Adrenal gland (tissue), 12 donors: ENCODE data around the gene SH2D2A. TPM values are rescaled to one million over a fixed set of nuclear protein-coding genes. Genes with fewer than 3 reads are reported as not detected.
"Not testable (repeated sequence)": the region's sequence is repeated elsewhere in the genome, so short reads cannot be mapped to it uniquely, and the experiment has no call there.

Experiments
- DNase-seq, 7 donors: peaks; one replicate each; pipeline ENCODE4 v3.0.0-alpha.2; 2019 to 2020
- H3K27ac ChIP-seq, 5 donors: fragments of 200-600 bp; sonication (generic) in 4 of 5; 1 replicate in 3 of 5; 2 replicates in 2 of 5; pipeline versions ENCODE4 v1.5.1 to v1.8.0; 2016 to 2020; ENCODE audit warnings: mild to moderate bottlenecking in 1 of 5
- H3K27me3 ChIP-seq: fragments of 200-600 bp; 2 replicates; pipeline ENCODE4 v1.8.0; 2021
- H3K36me3 ChIP-seq, 2 donors: fragments of 200-600 bp; replicated peaks in 1 of 2; 1 replicate in 1 of 2; 2 replicates in 1 of 2; pipeline versions ENCODE4 v1.5.1 to v1.8.0; 2018 to 2022
- H3K4me1 ChIP-seq, 2 donors: fragments of 200-600 bp; replicated peaks in 1 of 2; 1 replicate in 1 of 2; 2 replicates in 1 of 2; pipeline versions ENCODE4 v1.5.1 to v1.8.0; 2018 to 2021
- H3K4me3 ChIP-seq, 4 donors: fragments of 200-600 bp; sonication (generic) in 3 of 4; one replicate each; pipeline ENCODE4 v1.5.1; 2016 to 2018
- H3K9me3 ChIP-seq, 3 donors: fragments of 200-600 bp; sonication (generic) in 1 of 3; replicated peaks in 1 of 3; 1 replicate in 2 of 3; 2 replicates in 1 of 3; pipeline versions ENCODE4 v1.5.1 to v1.8.0; 2016 to 2021
- CTCF ChIP-seq, 6 experiments: fragments of 450-650 bp in 4 of 6; fragments of 200-600 bp in 2 of 6; sonication (generic) in 1 of 6; IDR thresholded peaks; 1 replicate in 5 of 6; 2 replicates in 1 of 6; pipeline versions ENCODE4 v1.5.1 to v1.8.0; 2016 to 2021; ENCODE audit warnings: antibody characterized with exemption in 6 of 6, mild to moderate bottlenecking in 2 of 6, moderate library complexity in 1 of 6
- POLR2A ChIP-seq, 2 donors: fragments of 450-650 bp; IDR thresholded peaks; one replicate each; pipeline ENCODE4 v1.6.1; 2017; ENCODE audit warnings: antibody characterized with exemption in 2 of 2, mild to moderate bottlenecking in 2 of 2, moderate library complexity in 1 of 2
- WGBS, 4 donors: extraction: QIAGEN DNeasy Blood & Tissue Kit in 2 of 4; methylation state at CpG; one replicate each; pipeline versions ENCODE4 v1.1.5 to v1.1.7; 2013 to 2017; 5-methylcytosine and 5-hydroxymethylcytosine counted together
- intact Hi-C, 2 donors: fragments of 100-400 bp; cut with DNase I; formaldehyde crosslinking; loops; one replicate each; pipeline versions ENCODE4 v1.14.1 to v1.15.0; 2022 to 2023
- polyA plus RNA-seq, 3 donors: library from polyadenylated mRNA; stranded (reverse); fragments of 200-250 nt in 2 of 3; fragments of 350-450 nt in 1 of 3; fragmentation: Illumina TruSeq in 1 of 3; extraction: RNeasy Lipid Tissue Mini Kit (QIAGEN cat#74804) in 1 of 3; gene quantifications; one replicate each; pipeline ENCODE4 v1.2.3, GENCODE V29; 2013 to 2014
- total RNA-seq, 9 donors: library from RNA; depleted of rRNA in 4 of 9; stranded (reverse); fragments of >200 nt in 4 of 9; fragments of 120-200 nt in 1 of 9; fragmentation: NEBNext Ultra II Directional in 1 of 9; extraction: Animal tissue kit (Norgen Biotek cat#: 25700) in 1 of 9; gene quantifications; one replicate each; pipeline versions ENCODE4 v1.1.0 to v1.2.4, GENCODE V29; 2013 to 2023
- donor health status: healthy with polysubstance abuse.
- donor health status: Bipolar disorder and iron deficiency.
- donor health status: DM: yes; HTN: yes; CAD: no.
- donor health status: DM: no; HTN: no; CAD: no.
- donor health status: DM: no; HTN: no; CAD: no.
- donor health status: DM: yes; HTN: yes; CAD: no.

Gene SH2D2A
- total and polyA plus RNA-seq, 12 donors: 0.11 to 4.8 (median 2.1) TPM; not detected in 1

DNA sequence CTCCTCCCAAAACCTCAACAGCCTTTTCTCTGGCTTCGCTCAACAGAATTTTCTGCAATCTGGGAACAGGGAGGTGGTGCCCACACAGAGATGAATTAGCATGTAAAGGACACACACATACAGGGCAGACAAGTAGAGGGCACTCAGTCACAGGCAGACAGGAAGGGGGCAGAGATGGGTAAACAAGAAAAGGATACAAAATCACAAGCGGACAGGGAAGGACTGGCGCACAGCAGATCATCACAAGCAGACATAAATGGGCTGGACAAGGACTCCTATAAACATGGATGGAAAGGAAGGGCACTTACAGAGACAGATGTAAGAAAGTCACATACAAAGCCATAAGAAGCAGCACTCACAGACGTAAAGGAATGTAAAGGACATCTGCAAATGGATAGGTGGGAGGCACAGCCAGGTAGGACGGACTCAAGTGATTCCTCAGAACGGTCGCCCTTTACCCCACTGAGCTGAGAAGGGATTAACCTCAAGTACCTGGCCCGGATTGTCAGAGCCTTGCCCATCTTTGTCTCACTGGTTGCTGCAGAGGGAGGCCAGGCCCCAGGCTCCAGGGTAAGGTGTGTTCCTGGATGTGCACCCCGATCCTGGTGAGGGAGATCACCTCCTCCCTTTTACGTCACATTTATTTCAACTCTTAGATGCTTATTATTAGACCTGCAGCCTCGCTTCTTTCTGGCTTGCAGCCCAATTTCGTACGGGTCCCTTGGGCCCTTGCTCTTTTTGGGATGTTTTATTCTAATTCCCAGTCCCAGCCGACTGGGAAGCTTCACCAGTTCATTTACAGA lies 50.1 kb downstream of the SH2D2A start:
- intact Hi-C loops: no loop called here
- H3K36me3 ChIP-seq: no peaks in the 10 kb centered on the region
- DNase-seq: peak in 1 of 7 donors; percentile 14
- no peaks in the 10 kb centered on the region for H3K9me3 ChIP-seq
- TF ChIP-seq CTCF (IDR thresholded peaks at IDR 0.05) (no peak), POLR2A (IDR thresholded peaks at IDR 0.05) (no peak)
- 8 to 11% (median 9%) methylated on average over 14 of the region's 14 CpGs for WGBS, 4 donors
- H3K4me1 ChIP-seq: peaks cover 17 to 40% of the 10 kb centered on the region in 2 donors
- no peaks in the 10 kb centered on the region for H3K27me3 ChIP-seq
- H3K4me3 ChIP-seq: peak overlapping the region; percentile 49 to 90 (median 66)
- H3K27ac ChIP-seq: peak overlapping the region; percentile 68 to 93 (median 77)

DNA sequence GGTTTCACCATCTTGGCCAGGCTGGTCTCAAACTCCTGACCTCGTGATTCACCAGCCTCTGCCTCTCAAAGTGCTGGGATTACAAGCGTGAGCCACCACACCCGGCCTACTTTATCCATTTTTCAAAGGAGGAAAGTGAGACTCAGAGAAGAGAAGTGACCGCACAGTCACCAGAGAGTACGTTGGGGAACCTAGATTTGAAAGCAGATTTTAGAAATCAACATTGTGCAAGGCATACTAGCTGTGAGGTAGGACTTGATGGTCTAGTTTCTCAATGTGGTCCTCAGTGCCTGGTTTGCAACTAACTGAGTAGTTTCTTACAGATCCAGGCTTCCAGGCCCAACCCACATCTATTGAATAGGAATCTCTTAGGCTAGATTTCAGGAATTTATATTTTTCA lies 51.0 kb downstream of the SH2D2A start:
- DNase-seq: no peak
- intact Hi-C loops: no loop called here
- WGBS, 4 donors: 85 to 91% (median 86%) methylated on average over 5 of the region's 5 CpGs
- Histone ChIP-seq H3K4me3 (no peak overlapping the region), H3K36me3 (no peaks in the 10 kb centered on the region), H3K27me3 (no peaks in the 10 kb centered on the region), H3K9me3 (no peaks in the 10 kb centered on the region), H3K27ac (no peak overlapping the region), H3K4me1 (peaks cover 17 to 32% of the 10 kb centered on the region in 2 donors)
- TF ChIP-seq POLR2A (IDR thresholded peaks at IDR 0.05): no peak
- no peak for TF ChIP-seq CTCF (IDR thresholded peaks at IDR 0.05)

DNA sequence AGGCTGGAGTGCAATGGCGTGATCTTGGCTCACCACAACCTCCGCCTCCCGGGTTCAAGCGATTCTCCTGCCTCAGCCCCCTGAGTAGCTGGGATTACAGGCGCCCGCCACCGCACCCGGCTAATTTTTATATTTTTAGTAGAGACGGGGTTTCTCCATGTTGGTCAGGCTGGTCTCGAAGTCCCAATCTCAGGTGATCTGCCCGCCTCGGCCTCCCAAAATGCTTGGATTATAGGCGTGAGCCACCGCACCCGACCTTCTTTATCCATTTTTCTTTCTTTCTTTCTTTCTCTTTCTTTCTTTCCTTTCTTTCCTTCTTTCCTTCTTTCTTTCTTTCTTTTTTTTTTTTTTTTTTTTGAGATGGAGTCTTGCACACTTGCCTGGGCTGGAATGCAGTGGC lies 51.5 kb downstream of the SH2D2A start:
- peaks cover 17 to 27% of the 10 kb centered on the region in 2 donors for H3K4me1 ChIP-seq
- H3K27me3 ChIP-seq, intact Hi-C loops, H3K9me3 ChIP-seq, H3K4me3 ChIP-seq, H3K36me3 ChIP-seq, H3K27ac ChIP-seq: not testable (repeated sequence)
- DNase-seq: peak in 1 of 7 donors; percentile 9
- 93 to 98% (median 96%) methylated on average over 15 of the region's 15 CpGs for WGBS, 4 donors

DNA sequence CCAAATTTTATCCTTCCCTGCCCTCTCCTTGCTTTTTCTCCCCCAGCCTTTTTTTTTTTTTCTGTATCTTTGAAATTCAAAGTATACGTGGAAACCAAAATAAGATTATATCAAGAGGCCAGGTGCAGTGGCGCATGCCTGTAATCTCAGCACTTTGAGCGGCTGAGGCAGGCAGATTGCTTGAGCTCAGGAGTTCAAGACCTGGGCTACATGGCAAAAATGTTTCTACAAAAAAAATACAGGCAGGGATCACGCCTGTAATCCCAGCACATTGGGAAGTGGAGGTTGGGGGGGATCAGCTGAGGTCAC lies 55.9 kb downstream of the SH2D2A start:
- Histone ChIP-seq H3K4me3 (no peak overlapping the region), H3K27me3 (no peaks in the 10 kb centered on the region), H3K36me3 (no peaks in the 10 kb centered on the region), H3K4me1 (peaks cover 0 to 1% of the 10 kb centered on the region in 2 donors), H3K9me3 (no peaks in the 10 kb centered on the region), H3K27ac (no peak overlapping the region)
- intact Hi-C loops: no loop called here
- peak in 1 of 7 donors; percentile 2 for DNase-seq
- 71 to 85% (median 79%) methylated on average over 4 of the region's 4 CpGs for WGBS, 4 donors
- TF ChIP-seq CTCF (IDR thresholded peaks at IDR 0.05) (no peak), POLR2A (IDR thresholded peaks at IDR 0.05) (no peak)
